Measurements from ENCODE around the gene NYAP2. TPM values are rescaled to one million over a fixed set of nuclear protein-coding genes. Genes with fewer than 3 reads are reported as not detected.

Gene NYAP2
- total RNA-seq, 1 experiment from 2014 or later, result not detected

DNA sequence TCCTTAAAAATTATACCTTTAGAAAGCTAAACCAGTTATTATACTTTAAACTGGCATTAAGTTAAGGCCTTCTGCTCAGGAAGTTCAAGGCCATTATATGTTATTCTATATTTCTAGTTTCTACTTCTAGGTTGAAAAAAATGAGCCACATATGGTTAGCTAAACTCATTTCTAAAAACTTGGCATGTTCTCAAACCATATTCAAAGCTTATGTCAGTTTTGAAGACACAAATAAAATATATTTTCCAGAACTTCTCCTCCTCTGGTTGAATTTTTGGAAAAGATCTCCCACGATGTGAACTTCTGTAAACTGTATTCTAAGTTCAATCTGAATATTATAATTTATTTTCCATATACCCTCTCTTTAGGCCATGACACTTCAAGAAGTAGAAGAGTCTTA, 103.5 kb downstream of the NYAP2 start:
- POLR2A ChIA-PET, result no interaction called here
- H3K4me1 ChIP-seq (ENCODE audit: control insufficient read depth in 1 of 2, insufficient read depth in 2 of 2, low read length in 2 of 2), result no peaks in the 10 kb centered on the region

More for the DNA sequence above, 103.5 kb downstream of the NYAP2 start:
- BruUV-seq (replicated peaks), result no TSS peak
- CTCF ChIA-PET, result no interaction called here
- Histone ChIP-seq H3K4me2 (ENCODE audit: low read length) (no peak overlapping the region), H3K79me2 (ENCODE audit: insufficient read depth, low read length) (no peaks in the 10 kb centered on the region), H3K4me3 (replicated peaks in 1 of 2; ENCODE audit: low read depth in 1 of 2, low read length in 2 of 2) (no peak overlapping the region), H3K9ac (ENCODE audit: low read length) (no peak overlapping the region), H3K9me2 (ENCODE audit: insufficient read depth) (no peaks in the 10 kb centered on the region), H2AFZ (ENCODE audit: low read depth, low read length, poor library complexity, severe bottlenecking) (no peak overlapping the region), H3K27me3 (ENCODE audit: insufficient read depth, low read length) (no peaks in the 10 kb centered on the region), H3K36me3 (ENCODE audit: control insufficient read depth in 1 of 2, insufficient read depth in 2 of 2, low read length in 2 of 2) (no peaks in the 10 kb centered on the region), H3K27ac (ENCODE audit: low read depth, low read length) (no peak overlapping the region), H4K20me1 (ENCODE audit: insufficient read depth) (no peaks in the 10 kb centered on the region), H3K9me3 (ENCODE audit: control insufficient read depth in 1 of 2, insufficient read depth in 1 of 2, low read depth in 1 of 2, low read length in 2 of 2) (no peaks in the 10 kb centered on the region)
- TF ChIP-seq TCF7L2 (IDR thresholded peaks at IDR 0.05; ENCODE audit: borderline replicate concordance, extremely low read depth, insufficient read depth, insufficient read length), result no peak
- TF ChIP-seq, protein P1, sequence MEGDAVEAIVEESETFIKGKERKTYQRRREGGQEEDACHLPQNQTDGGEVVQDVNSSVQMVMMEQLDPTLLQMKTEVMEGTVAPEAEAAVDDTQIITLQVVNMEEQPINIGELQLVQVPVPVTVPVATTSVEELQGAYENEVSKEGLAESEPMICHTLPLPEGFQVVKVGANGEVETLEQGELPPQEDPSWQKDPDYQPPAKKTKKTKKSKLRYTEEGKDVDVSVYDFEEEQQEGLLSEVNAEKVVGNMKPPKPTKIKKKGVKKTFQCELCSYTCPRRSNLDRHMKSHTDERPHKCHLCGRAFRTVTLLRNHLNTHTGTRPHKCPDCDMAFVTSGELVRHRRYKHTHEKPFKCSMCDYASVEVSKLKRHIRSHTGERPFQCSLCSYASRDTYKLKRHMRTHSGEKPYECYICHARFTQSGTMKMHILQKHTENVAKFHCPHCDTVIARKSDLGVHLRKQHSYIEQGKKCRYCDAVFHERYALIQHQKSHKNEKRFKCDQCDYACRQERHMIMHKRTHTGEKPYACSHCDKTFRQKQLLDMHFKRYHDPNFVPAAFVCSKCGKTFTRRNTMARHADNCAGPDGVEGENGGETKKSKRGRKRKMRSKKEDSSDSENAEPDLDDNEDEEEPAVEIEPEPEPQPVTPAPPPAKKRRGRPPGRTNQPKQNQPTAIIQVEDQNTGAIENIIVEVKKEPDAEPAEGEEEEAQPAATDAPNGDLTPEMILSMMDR (IDR thresholded peaks at IDR 0.05 in 2 of 3, conservative IDR thresholded peaks at IDR 0.05 in 1 of 3; ENCODE audit: borderline replicate concordance in 1 of 3, insufficient read depth in 1 of 3, low read depth in 2 of 3, low read length in 2 of 3), result no peak
- TF ChIP-seq FOSL1 (IDR thresholded peaks at IDR 0.05; ENCODE audit: low read depth), result no peak
- TF ChIP-seq ZFX (IDR thresholded peaks at IDR 0.05), result no peak
- no peak for TF ChIP-seq ELF1 (IDR thresholded peaks at IDR 0.05; ENCODE audit: borderline replicate concordance, low read depth)
- no peak for TF ChIP-seq RAD21 (IDR thresholded peaks at IDR 0.05; ENCODE audit: low read depth)
- TF ChIP-seq CBX3 (IDR thresholded peaks at IDR 0.05; ENCODE audit: low read depth), result no peak
- no peak for TF ChIP-seq CEBPB (IDR thresholded peaks at IDR 0.05; ENCODE audit: low read depth)
- no peak for TF ChIP-seq EZH2 (IDR thresholded peaks at IDR 0.05)
- TF ChIP-seq SRF (IDR thresholded peaks at IDR 0.05; ENCODE audit: low read depth), result no peak
- no peak for TF ChIP-seq SIN3A (IDR thresholded peaks at IDR 0.05; ENCODE audit: low read depth)
- TF ChIP-seq SP1 (IDR thresholded peaks at IDR 0.05; ENCODE audit: low read depth), result no peak
- TF ChIP-seq, protein P2, sequence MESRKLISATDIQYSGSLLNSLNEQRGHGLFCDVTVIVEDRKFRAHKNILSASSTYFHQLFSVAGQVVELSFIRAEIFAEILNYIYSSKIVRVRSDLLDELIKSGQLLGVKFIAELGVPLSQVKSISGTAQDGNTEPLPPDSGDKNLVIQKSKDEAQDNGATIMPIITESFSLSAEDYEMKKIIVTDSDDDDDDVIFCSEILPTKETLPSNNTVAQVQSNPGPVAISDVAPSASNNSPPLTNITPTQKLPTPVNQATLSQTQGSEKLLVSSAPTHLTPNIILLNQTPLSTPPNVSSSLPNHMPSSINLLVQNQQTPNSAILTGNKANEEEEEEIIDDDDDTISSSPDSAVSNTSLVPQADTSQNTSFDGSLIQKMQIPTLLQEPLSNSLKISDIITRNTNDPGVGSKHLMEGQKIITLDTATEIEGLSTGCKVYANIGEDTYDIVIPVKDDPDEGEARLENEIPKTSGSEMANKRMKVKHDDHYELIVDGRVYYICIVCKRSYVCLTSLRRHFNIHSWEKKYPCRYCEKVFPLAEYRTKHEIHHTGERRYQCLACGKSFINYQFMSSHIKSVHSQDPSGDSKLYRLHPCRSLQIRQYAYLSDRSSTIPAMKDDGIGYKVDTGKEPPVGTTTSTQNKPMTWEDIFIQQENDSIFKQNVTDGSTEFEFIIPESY (IDR thresholded peaks at IDR 0.05; ENCODE audit: extremely low read depth, insufficient replicate concordance, low read length), result no peak
- no peak for ATAC-seq
- no peak for DNase-seq (ENCODE audit: low read depth, low spot score)
- intact Hi-C loops (cut with micrococcal nuclease), result no loop called here
- RAD21 ChIA-PET (ENCODE audit: low non-redundant PET in 1 of 2, low total read pairs in 2 of 2, uncharacterized antibody in 2 of 2, unreplicated experiment in 2 of 2), result interaction anchor here in 1 of 2 experiments (0.6 kb wide), 1 partner anchor 129 kb away, joined by 4 read pairs; no protein-coding TSS in a partner anchor

Measured in HCT116 (cell line).